Lung (tissue), 12 donors: ENCODE results near the gene UBE2Q1. TPM values are rescaled to one million over a fixed set of nuclear protein-coding genes. Genes with fewer than 3 reads are reported as not detected.
A peak's percentile ranks its signal among the peaks of the same experiment; 100 is the strongest.

Experiments used
- ATAC-seq: fragments of 200-7000 bp; cut with Tn5 transposase; one replicate; pipeline ENCODE4 v1.9.1; 2020; ENCODE audit warnings: moderate number of reproducible peaks; ENCODE audit not compliant: insufficient read depth, low FRiP score
- DNase-seq, 3 donors: peaks; one replicate each; pipeline ENCODE4 v3.0.0-alpha.2; 2013 to 2017
- H3K27ac ChIP-seq, 2 donors: one replicate each; pipeline ENCODE4 v1.5.1; 2013; ENCODE audit warnings: mild to moderate bottlenecking in 2 of 2, moderate library complexity in 2 of 2, control low read depth in 1 of 2, inconsistent platforms in 1 of 2, low read depth in 1 of 2, low read length in 1 of 2
- H3K27me3 ChIP-seq, 3 donors: one replicate each; pipeline ENCODE4 v1.5.1; 2013; ENCODE audit warnings: low read length in 2 of 3; ENCODE audit not compliant: control insufficient read depth in 3 of 3, insufficient read depth in 3 of 3
- H3K36me3 ChIP-seq, 4 donors: one replicate each; pipeline ENCODE4 v1.5.1; 2013; ENCODE audit warnings: low read length in 4 of 4, mild to moderate bottlenecking in 1 of 4, moderate library complexity in 1 of 4; ENCODE audit not compliant: control insufficient read depth in 4 of 4, insufficient read depth in 4 of 4
- H3K4me1 ChIP-seq, 5 donors: one replicate each; pipeline ENCODE4 v1.5.1; 2013; ENCODE audit warnings: low read length in 5 of 5, mild to moderate bottlenecking in 2 of 5, moderate library complexity in 1 of 5; ENCODE audit not compliant: control insufficient read depth in 5 of 5, insufficient read depth in 5 of 5
- H3K4me3 ChIP-seq: one replicate; pipeline ENCODE4 v1.5.1; 2013; ENCODE audit warnings: mild to moderate bottlenecking, control low read depth, moderate library complexity
- H3K9ac ChIP-seq, 2 donors: one replicate each; pipeline ENCODE4 v1.5.1; 2013; ENCODE audit warnings: low read length in 2 of 2, control low read depth in 1 of 2; ENCODE audit not compliant: insufficient read depth in 1 of 2
- H3K9me3 ChIP-seq, 4 donors: one replicate each; pipeline ENCODE4 v1.5.1; 2013; ENCODE audit warnings: low read length in 3 of 4, mild to moderate bottlenecking in 1 of 4, moderate library complexity in 1 of 4; ENCODE audit not compliant: control insufficient read depth in 4 of 4, insufficient read depth in 3 of 4
- CTCF ChIP-seq: IDR thresholded peaks from 2 replicates; pipeline ENCODE4 v1.5.1; 2012; ENCODE audit warnings: mild to moderate bottlenecking; ENCODE audit errors: control extremely low read depth, extremely low read depth
- WGBS, 2 donors: extraction: QIAGEN DNeasy Blood & Tissue Kit; methylation state at CpG; one replicate each; pipeline ENCODE4 v1.1.7; 2013; 5-methylcytosine and 5-hydroxymethylcytosine counted together
- polyA plus RNA-seq, 2 donors: library from polyadenylated mRNA; stranded (reverse); fragments of 200-250 nt; gene quantifications; one replicate each; pipeline ENCODE4 v1.2.1, GENCODE V29; 2013
- total RNA-seq, 2 donors: library from RNA; depleted of rRNA in 1 of 2; stranded (reverse); fragments of >200 nt in 1 of 2; gene quantifications; one replicate each; pipeline ENCODE4 v1.2.1, GENCODE V29; 2014 to 2021
- donor health status: control.
- donor health status: control.
- donor health status: Bipolar disorder and iron deficiency.
- donor health status: healthy.
- donor health status: DM: yes; HTN: yes; CAD: no.

The UBE2Q1 gene
- total and polyA plus RNA-seq, 4 donors: 34.3 to 87.3 (median 43.3) TPM

GRCh38 chr1:154565876-154566275, 7.4 kb upstream of the UBE2Q1 start:
- Histone ChIP-seq H3K9me3 (no peaks in the 10 kb centered on the region), H3K27me3 (peaks cover 0 to 21% (median 3%) of the 10 kb centered on the region in 3 donors), H3K27ac (no peak overlapping the region), H3K9ac (no peak overlapping the region), H3K36me3 (no peaks in the 10 kb centered on the region), H3K4me3 (no peak overlapping the region), H3K4me1 (peaks cover 0 to 11% (median 3%) of the 10 kb centered on the region in 5 donors)
- TF ChIP-seq CTCF: no peak
- no peak for ATAC-seq
- no peak for DNase-seq
- WGBS, 2 donors: 81 to 88% methylated on average over 6 of the region's 6 CpGs

GRCh38 chr1:154559466-154560044, 1.1 kb upstream of the UBE2Q1 start:
- ATAC-seq: peak; percentile 67
- peak overlapping the region in 1 of 2 donors; percentile 71 for H3K9ac ChIP-seq
- WGBS, 2 donors: 11% methylated on average over 13 of the region's 13 CpGs

GRCh38 chr1:154558720-154559465, 431 bp upstream of the UBE2Q1 start:
- Histone ChIP-seq H3K9me3 (no peaks in the 10 kb centered on the region), H3K27me3 (no peaks in the 10 kb centered on the region), H3K36me3 (peaks cover 11 to 20% (median 18%) of the 10 kb centered on the region in 4 donors), H3K27ac (peak overlapping the region; percentile 83 to 90), H3K9ac (peak overlapping the region in 1 of 2 donors; percentile 71), H3K4me3 (peak overlapping the region; percentile 43), H3K4me1 (peaks cover 10 to 24% (median 17%) of the 10 kb centered on the region in 5 donors)
- WGBS, 2 donors: 1% methylated on average over 44 to 57 of the region's 57 CpGs
- ATAC-seq (peak; percentile 93), DNase-seq (peak; percentile 99)
- TF ChIP-seq CTCF: no peak

More at GRCh38 chr1:154559466-154560044, 1.1 kb upstream of the UBE2Q1 start:
- Histone ChIP-seq H3K27me3 (no peaks in the 10 kb centered on the region), H3K9me3 (no peaks in the 10 kb centered on the region), H3K4me1 (peaks cover 10 to 24% (median 17%) of the 10 kb centered on the region in 5 donors), H3K4me3 (peak overlapping the region; percentile 43), H3K36me3 (peaks cover 10 to 17% (median 12%) of the 10 kb centered on the region in 4 donors), H3K27ac (peak overlapping the region; percentile 83 to 90)
- peak; percentile 92 to 95 (median 94) for DNase-seq
- peak; percentile 97 for TF ChIP-seq CTCF
